22Rv1 (cell line): Measurements from ENCODE around the gene ACE.

Experiments used
- ZFX ChIP-seq: fragments of 450-650 bp; IDR thresholded peaks from 2 replicates; pipeline ENCODE4 v1.6.1; 2017; ENCODE audit warnings: antibody characterized with exemption, borderline replicate concordance
- TF ChIP-seq, protein P1 (sequence below): fragments of 450-650 bp; IDR thresholded peaks from 2 replicates; pipeline ENCODE4 v1.5.1; 2017; ENCODE audit warnings: mild to moderate bottlenecking

DNA sequence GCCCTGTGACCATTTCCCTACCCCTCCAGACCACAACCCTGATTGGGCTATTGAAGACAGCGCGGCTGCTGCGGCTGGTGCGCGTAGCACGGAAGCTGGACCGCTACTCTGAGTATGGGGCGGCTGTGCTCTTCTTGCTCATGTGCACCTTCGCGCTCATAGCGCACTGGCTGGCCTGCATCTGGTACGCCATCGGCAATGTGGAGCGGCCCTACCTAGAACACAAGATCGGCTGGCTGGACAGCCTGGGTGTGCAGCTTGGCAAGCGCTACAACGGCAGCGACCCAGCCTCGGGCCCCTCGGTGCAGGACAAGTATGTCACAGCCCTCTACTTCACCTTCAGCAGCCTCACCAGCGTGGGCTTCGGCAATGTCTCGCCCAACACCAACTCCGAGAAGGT lies 58.8 kb downstream of the ACE start:
- TF ChIP-seq, protein P1, sequence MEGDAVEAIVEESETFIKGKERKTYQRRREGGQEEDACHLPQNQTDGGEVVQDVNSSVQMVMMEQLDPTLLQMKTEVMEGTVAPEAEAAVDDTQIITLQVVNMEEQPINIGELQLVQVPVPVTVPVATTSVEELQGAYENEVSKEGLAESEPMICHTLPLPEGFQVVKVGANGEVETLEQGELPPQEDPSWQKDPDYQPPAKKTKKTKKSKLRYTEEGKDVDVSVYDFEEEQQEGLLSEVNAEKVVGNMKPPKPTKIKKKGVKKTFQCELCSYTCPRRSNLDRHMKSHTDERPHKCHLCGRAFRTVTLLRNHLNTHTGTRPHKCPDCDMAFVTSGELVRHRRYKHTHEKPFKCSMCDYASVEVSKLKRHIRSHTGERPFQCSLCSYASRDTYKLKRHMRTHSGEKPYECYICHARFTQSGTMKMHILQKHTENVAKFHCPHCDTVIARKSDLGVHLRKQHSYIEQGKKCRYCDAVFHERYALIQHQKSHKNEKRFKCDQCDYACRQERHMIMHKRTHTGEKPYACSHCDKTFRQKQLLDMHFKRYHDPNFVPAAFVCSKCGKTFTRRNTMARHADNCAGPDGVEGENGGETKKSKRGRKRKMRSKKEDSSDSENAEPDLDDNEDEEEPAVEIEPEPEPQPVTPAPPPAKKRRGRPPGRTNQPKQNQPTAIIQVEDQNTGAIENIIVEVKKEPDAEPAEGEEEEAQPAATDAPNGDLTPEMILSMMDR = no peak
- no peak for TF ChIP-seq ZFX
